Stimulated activated CD8-positive, alpha-beta memory T cell treated with anti-CD3 and anti-CD28 coated beads, Interleukin-15, amount 100 ng/mL, for 1 hour (primary cell): ENCODE results near the gene REXO5.

Experiments used
- DNase-seq: peaks from one replicate; pipeline ENCODE4 v3.0.0-alpha.2; 2020; ENCODE audit warnings: low read depth

Gene REXO5

DNA sequence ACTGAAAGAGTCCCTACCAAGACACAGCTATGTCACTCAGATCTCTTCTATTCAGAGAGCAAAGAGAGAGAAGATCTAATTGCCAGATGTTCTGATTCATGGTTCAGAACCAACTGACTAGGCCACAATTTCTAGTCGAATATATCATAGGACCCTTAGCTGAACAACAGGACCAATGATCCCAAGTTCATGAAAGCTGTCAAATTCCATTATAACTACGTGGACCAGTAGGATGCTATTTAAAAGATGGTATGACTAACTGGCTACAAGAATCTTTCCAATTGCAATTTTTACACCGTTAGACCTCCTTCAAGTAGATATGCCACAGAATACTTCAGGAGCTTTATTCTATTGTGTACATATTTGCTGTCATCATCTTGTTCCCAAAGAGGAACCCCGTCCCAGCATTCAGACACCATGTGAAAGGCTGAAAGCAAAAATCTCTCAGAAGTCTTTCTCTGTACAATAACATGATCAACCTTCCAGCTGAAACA, 67.8 kb downstream of the REXO5 start:
- no peak for DNase-seq

DNA sequence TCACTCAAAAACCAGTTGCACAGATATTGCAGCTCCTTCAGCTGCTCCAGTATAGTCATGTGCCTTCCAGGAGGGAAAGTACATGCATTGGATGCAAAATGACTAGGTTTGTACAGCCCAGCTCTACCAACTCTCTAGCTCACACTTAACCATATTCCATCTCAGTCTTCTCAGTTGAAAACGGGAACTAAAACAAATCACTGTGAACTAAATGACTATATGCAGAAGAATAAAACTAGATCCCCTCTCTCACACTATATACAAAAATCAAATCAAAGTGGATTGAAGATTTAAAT, 69.0 kb downstream of the REXO5 start:
- no peak for DNase-seq

GRCh38 chr16:20878682-20879147, 72.4 kb downstream of the REXO5 start:
- no peak for DNase-seq

DNA sequence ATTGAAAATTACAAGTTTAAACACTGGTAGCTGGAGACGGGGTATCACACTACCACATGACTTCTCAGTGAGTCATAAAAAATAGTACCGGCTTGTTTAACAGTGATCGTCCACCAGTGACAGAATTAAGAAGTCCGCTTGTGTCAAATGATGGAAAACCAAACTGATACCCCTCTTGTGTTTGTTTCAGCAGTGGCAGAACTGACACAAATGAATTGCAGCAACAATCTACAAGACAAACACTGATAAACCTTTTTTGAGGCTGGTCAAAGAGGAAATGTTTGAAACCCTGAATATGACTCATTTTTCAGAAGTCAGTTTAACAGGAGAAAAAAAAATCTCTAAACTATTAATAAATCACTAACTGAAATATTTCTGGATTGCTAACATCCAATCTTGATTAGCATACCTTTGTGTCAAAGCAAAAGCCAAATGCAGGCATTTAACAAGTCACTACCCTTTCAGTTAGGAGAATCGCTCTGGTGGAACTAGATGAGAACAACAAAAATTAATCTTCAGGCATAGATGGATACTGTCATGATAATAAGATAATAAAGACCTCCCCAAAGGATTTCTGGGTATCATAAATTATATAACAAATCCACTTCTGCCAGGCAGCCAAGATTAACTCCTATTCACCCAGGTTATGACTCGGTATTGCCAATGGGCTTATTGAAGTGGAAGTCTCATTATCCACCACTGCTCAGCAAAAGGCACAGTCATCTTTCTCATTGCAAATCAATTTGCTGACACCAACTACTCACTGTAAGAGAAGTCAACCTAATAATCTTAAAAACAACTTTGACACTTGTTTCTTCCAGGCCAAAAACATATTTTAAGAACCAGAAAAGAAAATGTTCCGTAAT, 73.1 kb downstream of the REXO5 start:
- DNase-seq = no peak

- no peak for DNase-seq
Measured at GRCh38 chr16:20880867-20881502, 74.7 kb downstream of the REXO5 start.

DNA sequence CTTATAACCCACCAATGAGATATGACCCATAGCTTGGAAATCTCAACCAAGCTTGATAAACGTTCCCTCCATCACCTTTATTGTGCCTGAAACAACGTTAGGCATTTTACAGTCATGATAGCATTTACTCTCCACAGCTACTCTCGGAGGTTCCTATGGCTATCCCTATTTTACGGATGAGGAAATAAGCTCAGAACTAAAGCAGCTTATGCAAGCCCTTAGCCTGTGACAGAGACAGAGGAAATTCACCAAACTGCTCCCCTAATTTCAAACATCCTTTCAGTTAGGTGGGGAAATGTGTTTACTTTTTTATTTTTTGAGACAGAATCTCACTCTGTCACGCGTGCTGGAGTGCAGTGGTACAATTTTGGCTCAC, 75.2 kb downstream of the REXO5 start:
- no peak for DNase-seq

DNA sequence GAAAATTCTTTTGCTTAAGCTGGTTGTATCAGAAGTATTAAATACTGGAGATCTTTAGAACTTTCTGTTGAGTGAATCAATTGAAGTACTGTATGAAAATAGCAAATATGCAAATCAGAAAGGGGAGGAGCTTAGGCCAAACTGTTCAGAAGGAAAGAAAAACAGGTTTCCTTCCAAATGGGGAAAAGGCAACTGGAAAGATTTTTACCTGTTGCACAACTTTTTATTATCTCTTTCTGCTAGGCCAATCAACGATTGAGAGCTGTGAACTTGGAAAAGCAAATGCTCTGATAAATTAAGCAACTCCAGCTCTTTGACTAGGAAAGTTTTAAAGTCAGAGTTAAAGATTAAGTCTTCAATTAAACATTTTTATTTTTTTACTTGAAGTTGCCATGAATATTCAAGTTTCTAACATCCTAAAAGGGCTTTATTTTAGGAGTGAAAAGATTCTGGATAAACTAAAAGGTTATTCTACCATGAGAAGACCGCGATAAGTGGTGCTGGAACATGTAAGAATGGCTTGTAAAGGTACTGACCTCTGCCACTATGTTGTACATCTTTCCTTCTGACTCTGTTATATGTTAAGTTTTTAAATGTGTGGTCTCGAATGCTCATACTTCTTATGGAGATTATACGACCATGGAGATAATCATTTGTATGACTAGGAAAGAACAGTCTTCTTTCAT, 77.4 kb downstream of the REXO5 start:
- DNase-seq = no peak

DNA sequence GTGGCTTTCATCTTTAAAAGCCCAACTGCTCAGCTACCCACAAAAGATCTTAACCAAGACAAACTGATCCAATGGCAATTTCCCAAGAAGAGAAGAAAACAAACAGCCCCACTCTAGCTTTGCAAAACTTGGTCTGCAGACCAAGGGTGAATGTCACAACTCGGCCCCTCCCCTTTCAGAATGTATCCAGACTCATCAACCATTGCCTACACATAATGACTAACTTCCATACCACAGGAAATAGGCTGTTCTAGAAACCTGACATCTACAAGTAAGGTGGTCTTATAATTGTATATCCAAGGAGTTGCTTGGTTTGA, 77.9 kb downstream of the REXO5 start:
- DNase-seq = no peak

DNA sequence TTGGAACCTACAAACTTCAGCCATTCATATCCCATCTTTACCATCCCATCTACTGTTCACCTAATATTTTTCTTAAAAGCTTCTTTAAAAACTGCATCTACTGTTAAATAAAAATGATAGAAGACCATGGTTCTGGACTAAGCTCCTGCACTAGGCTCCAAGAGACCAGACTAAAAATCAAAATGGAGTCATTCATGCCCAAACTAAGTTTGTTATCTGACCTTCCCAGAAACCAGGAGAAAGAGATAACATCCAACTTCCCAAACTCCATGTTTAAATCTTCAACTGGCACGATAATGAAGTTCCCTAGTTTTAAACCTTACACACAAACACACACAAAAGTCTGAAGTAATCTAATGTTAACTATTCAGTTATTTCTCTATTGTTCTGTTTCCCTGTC, 80.0 kb downstream of the REXO5 start:
- no peak for DNase-seq

GRCh38 chr16:20887207-20887606, 80.9 kb downstream of the REXO5 start:
- no peak for DNase-seq

DNA sequence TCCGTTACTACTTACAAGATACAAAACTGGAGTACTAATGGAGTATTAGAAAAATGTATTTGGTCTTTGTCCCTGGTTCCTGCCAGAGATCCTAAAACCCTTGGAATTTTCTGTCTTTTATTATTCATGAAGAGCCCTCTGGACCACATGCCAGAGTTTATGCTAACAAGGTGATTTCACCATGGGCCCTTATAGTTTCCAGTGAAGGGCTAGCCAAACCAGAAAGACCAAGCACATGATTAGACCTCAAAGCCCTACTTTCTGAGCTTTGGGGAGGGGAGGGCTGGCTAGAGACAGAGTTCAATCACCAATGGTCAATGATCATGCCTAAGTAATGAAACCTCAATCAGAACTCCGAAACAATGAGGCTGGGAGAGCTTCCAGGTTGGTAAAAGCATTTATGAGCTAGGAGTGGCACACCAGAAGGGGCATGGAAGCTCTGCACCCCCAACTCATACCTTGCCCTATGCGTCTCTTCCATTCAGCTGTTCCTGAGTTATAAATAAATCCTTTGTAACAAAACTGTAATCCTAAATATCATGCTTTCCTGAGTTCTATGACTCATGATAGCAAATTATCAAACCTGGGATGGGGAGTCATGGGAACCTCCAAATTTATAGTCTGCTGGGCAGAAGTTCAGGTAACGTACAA, 83.4 kb downstream of the REXO5 start:
- DNase-seq = no peak

DNA sequence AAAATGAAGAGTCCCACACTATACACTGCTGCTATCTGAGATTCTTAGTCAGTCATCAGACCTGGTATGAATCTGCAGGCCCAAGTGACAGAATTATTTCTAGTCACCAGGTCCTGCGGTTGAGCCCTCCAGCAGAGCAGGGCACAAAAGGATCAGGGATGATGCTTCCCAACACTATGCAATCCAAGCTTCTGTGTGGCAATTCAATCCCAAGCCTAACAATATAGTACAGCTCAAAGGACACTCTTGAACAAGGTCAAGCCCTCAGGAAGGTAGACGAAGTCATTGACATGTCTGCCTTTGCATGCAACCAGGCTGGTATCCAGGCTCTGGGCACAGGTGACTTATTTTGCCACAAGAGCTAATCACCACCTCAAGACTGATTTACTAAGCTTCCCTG, 88.1 kb downstream of the REXO5 start:
- no peak for DNase-seq

- DNase-seq = no peak
Measured at GRCh38 chr16:20897253-20897897, 91.0 kb downstream of the REXO5 start.

- no peak for DNase-seq
Measured at GRCh38 chr16:20897922-20898321, 91.6 kb downstream of the REXO5 start.

- no peak for DNase-seq
Measured at GRCh38 chr16:20899071-20899470, 92.7 kb downstream of the REXO5 start.
